NCI-H526 treated with DMSO at 0.1 percent for 48 hours (cell line): Measurements from ENCODE around the gene PEX13.
"Not testable (repeated sequence)": the region's sequence is repeated elsewhere in the genome, so short reads cannot be mapped to it uniquely, and the experiment has no call there.

Source experiments
- DNase-seq: peaks from one replicate; lab custom pipeline; 2025; lab: John Stamatoyannopoulos, UW

Gene PEX13

DNA sequence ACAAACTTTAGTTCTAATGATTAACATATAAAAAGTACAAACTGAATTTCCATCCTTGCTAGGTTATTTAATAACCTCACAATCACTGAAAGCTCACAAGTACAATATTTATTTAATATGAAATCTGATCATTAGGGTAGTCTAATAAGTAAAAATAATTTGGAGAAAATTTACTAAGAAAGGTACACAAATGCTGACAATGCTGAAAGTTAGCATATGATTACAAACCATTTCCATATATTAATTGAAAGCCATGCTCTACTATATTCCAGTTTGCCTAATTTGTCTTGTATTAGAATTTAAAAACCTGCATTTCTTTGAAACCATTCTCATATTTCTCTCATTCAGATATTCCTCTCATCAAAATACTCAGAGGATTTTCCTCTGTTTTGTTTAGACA, 8.2 kb upstream of the PEX13 start:
- DNase-seq: no peak

DNA sequence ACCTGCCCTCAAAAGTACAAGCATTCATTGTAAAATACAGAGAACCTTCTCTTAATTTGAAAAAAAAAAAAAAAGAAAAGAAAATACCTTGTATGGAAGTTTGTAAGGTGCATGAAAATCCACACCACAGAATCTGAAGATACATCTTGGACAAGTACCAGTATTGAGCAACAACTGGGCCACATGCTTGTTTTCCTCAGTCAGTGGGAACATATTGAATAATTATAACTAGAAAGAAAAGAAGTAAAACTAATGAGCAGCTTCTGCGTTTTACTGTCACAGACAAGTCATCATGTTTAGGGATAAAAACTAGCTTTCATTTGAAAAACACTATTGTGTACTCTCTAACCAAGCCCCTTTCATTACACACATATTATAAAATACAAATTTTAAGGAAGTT, 5.8 kb upstream of the PEX13 start:
- no peak for DNase-seq

DNA sequence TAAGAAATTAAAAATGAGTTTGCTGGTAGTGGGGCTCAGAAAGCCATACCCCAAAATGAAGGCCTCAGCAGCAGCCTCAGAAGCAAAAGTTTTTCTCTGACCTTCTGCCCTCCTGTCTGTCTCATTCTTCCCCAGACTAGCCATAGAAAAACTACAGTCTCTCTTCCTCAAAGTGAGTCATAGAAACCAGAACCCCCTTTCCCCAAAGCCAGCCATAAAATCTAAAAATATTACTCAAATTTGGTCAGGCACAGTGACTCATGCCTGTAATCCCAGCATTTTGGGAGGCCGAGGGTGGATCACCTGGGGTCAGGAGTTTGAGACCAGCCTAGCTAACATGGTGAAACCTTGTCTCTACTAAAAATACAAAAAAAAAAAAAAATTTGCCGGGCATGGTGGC, 5.2 kb upstream of the PEX13 start:
- DNase-seq: not testable (repeated sequence)

DNA sequence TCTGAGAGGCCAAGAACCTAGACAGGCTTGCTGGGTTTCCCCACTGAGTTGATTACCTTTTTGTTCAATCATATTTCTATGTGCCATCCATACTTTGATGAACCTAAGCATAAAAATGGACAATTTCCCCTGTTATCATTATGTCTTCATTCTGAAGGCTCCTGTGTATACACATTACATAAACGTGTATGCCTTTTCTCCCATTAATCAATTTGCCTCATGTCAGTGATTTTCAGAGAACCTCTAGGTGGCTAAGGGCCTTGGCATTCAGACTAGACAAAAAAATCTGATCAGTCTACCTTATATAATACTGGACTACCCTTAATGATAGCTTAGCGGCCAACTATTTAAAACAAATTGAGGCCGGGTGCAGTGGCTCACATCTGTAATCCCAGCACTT, 4.1 kb upstream of the PEX13 start:
- no peak for DNase-seq

DNA sequence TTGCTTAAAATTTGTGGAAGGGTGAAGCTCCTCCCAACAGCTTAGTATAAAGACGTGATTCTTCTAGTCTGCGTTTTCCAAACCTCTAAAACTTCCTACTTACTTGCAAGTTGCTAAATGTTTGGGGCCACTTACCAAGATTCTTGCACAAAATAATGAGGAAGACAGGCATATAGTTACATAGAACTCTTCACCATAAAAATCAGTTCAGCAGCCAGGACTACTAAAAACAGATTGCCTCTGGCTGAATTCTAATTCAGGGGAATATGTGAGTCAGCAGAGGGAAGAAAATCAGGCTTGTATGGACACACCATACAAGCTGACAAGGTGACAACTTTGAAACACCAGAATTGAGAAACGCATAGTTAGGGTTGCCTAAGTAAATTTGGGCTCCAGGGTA, 2.8 kb upstream of the PEX13 start:
- no peak for DNase-seq

DNA sequence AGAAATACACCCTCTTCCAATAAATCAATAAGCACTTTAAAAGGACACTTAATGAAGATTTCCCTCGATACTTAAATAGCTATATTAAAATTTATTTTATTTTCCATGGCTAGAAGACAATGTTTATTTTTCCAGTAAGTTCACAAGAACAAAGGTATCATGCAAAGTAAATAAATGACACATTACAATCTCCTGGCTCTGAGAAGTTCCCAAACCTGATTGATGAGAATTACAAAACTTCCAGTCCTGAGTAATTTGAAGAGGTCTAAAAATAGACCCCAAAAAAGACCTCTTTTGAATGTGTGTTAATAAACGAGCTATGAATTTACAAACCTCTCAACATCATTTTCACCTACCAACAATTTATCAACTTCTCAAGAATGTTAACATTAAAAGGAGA, 1.5 kb upstream of the PEX13 start:
- DNase-seq: no peak

DNA sequence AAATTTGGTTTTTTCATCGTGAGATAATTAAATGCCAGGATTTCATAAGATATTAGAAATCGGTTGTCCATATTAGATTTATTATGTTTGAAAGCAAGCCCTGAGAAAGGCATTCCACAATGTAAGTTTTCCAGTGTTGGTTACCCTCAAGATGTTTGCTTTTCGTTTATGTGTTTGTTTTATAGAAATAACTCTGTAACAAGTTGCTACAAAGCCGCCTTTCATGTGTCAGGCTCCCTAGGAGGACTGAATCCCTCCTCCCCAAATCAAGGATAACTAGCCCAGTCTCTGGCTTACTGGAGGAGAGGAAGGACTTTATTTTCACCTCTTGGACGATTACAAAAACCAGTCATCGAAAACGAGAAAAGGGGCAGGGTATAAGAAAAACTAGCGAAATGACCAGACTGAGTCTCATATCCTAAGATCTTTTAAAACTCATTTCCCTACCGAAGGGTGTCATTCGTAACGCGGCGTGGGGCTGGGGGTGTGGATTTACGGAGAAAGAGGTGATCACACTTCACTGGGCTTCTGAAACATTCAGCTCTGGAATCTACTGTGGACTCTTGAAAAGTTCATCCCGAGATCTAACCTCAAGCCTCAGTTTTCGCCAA, 1.0 kb upstream of the PEX13 start:
- peak; percentile 34 for DNase-seq

DNA sequence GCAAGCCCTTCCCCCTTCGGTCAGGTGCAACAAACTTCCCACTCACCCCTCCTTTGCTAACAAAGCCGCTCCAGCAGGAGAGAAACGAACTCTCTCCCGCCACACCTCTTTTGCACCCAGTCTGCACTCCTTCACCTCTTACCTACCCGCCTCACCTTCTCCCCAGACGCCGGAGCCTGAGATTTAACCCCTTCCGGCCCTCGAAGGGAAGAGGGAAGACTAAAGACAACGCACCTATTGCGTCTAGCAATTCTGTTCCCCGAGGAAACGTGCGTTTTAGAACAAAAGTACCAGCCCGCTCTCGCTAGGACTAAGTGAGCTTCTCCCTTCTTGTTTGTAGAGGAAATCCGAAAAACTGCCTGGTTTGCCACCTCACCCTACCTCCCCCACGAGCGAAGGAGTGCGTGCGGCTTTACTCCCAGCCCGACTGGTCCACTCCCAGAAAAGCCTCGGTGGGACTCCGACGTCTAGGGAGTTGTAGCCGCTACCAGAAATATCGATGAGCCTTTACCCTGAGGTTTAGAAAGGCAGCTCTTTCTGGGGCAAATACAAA, 441 bp upstream of the PEX13 start:
- peak; percentile 95 for DNase-seq

DNA sequence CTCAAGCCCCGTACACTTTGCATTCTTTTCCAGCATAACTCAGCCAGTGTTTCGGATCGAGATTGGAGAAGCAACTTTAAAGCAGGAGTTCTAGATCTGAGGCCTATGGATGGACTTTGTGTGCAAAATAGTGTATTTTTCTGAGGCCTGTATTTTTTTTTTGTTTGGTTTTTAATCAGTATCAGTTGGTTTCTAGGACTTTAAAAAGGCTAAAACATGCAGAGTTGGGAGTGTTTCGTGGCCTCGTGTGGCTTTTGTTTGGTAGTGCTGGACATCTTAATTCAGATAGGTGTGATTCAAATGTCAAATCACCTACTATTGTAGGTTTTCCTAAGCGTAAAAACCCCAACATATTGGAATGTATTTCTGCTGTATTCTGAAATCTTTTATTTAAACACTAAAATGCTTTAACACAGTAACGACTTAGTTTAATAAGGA, 817 bp downstream of the PEX13 start:
- DNase-seq: peak; percentile 41

DNA sequence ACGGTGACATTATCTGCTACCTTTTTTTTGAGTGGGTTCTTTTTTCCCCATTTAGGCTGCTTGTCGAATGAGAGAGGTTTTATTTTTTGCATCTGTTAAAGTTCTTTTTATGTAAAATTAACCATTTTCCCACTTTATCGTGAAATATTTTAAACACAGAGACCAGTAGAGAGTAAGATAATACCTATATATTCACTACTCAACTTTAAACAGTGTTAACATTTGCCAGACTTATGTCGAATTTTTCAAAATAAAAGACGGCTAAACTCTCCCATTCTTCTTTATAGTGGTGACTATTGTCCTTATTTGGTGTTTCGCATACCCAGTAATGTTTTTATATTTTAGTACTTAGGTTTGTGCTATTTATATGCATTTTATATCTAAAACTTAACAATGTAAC, 1.3 kb downstream of the PEX13 start:
- no peak for DNase-seq

DNA sequence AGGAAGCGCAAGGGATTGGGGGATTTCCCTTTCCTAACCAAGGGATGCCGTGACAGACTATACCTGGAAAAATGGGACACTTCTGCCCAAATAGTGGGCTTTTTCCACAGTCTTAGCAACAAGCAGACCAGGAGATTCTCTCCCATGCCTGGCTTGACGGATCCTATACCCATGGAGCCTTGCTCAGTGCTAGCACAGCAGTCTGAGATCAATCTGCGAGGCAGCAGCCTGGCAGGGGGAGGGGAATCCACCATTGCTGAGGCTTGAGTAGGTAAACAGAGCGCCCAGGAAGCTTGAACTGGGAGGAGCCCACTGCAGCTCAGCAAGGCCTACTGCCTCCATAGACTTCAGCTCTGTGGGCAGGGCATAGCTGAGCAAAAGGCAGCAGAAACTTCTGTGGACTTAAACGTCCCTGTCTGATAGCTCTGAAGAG, 3.7 kb downstream of the PEX13 start:
- DNase-seq: no peak

DNA sequence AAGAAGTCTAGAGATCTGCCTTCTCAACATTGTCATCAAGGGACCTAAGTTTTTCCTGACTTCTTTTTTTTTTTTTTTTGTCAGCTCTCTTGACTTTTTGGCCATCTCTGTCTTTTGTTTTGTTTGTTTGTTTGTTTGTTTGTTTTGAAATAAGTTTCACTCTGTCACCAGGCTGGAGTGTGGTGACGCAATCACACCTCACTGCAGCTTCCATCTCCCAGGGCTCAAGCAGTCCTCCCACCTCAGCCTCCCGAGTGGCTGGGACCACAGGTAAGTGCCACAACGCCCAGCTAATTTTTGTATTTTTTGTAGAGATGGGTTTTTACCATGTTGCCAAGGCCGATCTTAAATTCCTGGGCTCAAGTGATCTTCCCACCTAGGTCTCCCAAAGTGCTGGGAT, 6.2 kb downstream of the PEX13 start:
- DNase-seq: no peak

DNA sequence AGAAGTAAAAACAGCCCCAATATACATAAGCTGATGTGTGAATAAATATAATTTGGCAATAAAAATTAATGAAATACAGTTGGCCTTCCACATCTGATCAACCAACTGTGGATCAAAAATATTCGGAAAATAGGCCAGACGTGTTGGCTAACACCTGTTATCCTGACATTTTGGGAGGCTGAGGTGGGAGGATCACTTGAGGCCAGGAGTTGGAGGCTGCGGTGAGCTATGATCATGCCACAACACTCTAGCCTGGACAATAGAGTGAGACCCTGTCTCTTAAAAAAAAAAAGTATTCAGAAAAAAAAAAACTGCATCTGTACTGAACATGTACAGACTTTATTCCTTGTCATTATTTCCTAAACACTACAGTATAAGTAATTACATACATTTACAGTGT, 12.0 kb downstream of the PEX13 start:
- DNase-seq: no peak

DNA sequence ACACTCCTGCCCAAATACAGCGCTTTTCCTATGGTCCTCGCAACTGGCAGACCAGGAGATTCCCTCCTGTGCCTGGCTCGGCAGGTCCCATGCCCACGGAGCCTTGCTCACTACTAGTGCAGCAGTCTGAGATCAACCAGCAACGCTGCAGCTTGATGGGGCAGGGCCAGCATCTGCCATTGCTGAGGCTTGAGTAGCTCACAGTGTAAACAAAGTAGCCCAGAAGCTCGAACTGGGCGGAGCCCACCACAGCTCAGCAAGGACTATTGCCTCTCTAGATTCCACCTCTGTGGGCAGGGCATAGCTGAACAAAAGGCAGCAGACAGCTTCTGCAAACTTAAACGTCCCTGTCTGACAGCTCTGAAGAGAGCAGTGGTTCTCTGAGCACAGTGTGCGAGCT, 17.1 kb downstream of the PEX13 start:
- not testable (repeated sequence) for DNase-seq

DNA sequence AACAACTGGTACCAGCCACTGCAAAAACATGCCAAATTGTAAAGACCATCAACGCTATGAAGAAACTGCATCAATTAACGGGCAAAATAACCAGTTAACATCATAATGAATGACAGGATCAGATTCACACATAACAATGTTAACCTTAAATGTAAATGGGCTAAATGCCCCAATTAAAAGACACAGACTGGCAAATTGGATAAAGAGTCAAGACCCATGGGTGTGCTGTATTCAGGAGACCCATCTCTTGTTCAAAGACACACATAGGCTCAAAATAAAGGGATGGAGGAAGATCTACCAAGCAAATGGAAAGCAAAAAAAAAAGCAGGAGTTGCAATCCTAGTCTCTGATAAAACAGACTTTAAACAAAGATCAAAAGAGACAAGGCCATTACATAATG, 19.1 kb downstream of the PEX13 start:
- not testable (repeated sequence) for DNase-seq

DNA sequence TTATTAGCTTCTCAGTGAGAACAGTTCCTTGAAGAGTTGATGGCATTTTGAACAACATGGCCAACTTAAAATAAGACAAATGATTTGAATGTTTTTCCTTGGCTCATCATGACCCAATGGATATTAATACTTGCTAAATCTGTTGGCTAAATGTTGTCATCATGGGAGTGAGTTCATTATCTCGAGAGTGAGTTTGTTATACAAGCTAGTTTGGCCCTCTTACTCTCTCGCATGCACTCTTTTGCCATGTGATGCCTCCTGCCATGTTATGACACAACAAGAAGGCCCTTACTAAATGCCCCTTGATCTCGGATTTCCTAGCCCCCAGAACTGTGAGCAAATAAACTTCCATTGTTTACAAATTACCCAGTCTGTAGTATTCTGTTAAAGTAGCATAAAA, 25.3 kb downstream of the PEX13 start:
- DNase-seq: no peak

DNA sequence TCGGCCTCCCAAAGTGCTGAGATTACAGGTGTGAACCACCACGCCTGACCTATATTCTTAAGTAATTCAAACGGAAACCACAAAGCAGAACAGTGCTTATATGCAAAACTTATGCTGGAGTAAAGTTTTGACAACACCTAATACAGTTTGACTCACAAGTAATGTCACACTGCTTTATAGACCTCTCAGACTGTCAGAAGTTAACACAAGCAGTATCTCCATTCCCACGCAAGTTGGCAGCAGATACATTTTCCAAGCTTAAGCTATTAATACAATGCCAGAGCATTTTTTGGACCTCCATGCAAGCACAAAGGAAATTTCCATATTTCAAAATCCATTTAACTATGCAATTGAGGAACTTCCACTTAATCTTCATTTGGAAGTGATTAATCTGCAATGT, 27.1 kb downstream of the PEX13 start:
- DNase-seq: no peak

DNA sequence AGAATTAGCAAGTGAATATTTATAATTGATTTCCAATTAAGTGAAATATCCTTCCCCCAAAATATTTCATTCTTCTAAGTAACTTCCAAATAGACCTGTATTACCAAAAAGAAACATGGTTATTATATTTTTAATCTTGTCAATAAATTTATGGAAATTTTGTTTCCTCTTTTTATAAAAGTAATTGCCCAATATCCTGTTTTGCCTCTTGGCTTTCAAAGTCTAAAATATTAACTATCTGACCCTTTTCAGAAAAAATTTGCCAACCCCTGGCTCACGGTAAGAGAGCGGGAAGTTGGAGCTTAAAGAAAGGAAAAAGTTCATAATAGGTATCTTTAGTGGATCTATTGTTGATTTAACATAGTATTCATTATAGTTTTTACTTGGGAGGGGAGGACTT, 27.7 kb downstream of the PEX13 start:
- DNase-seq: no peak

DNA sequence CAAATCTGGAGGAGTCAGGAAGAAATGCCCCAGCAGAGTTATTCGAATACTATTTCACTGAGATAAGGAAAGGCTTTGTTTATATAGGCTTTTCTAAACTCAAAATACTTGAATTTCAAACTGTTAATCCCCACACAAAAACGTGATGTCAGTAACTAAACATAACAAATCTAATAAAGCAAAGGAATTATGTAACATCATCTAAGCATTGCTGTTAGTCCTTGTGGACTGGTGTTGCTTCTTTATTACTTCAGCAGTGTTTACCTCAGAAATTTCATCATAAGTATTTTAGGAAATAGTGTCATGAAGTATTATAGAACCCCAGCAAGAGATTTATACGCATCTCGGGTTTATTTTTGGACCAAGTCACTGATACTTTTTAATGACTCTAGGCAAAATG, 28.5 kb downstream of the PEX13 start:
- DNase-seq: no peak

DNA sequence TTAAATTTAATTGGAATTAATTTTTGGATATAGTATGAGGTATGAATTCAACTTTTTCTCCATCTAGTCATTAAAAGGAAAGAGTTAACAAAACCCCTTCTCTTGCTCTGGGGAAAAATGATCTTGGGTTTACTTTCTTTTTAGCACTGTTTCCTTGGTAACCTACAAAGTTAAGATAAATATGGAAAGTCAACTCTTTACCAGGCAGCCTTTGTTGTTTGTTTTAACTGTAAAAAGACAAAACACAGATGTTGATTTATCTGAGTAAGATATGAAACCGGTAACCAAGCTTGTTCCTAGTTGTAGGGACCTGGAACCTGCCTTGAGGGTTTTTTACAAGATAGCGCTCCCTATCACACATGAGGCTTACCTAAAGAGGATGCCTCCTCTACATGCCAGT, 38.0 kb downstream of the PEX13 start:
- no peak for DNase-seq

DNA sequence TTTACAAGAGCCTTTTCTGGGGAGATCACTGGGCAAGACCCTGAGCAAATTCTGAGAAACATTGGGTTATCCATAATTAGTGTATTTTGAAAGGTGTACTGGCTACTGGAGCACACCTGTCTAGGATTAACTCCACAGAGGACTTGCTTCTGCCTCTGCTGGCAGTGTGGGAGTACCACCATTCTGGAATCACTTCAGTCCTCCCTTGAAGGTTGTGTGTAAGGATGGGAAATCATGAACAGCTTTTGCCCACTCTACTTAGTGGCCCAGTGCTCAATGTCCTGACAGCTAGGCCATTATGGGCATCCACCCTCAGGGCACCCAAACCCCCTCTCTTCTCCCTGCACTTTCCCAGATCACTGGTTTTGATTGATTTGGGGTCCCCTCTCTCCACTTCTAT, 40.0 kb downstream of the PEX13 start:
- no peak for DNase-seq

DNA sequence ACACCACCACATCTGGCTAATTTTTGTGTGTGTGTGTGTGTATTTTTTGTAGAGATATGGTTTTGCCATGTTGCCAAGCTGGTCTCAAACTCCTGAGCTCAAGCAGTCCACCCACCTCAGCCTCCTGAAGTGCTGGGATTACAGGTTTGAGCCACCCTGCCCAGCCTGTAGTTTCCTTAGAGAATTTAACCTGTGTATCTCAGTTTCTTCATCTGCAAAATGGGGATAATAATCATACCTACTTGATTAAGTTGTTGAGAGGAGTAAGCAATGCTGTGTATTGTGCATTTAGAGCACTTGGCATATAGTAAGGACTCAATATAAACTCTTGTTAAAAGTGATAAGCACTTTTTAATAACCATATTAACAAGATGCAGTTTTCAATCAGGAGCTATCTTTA, 41.9 kb downstream of the PEX13 start:
- DNase-seq: no peak

DNA sequence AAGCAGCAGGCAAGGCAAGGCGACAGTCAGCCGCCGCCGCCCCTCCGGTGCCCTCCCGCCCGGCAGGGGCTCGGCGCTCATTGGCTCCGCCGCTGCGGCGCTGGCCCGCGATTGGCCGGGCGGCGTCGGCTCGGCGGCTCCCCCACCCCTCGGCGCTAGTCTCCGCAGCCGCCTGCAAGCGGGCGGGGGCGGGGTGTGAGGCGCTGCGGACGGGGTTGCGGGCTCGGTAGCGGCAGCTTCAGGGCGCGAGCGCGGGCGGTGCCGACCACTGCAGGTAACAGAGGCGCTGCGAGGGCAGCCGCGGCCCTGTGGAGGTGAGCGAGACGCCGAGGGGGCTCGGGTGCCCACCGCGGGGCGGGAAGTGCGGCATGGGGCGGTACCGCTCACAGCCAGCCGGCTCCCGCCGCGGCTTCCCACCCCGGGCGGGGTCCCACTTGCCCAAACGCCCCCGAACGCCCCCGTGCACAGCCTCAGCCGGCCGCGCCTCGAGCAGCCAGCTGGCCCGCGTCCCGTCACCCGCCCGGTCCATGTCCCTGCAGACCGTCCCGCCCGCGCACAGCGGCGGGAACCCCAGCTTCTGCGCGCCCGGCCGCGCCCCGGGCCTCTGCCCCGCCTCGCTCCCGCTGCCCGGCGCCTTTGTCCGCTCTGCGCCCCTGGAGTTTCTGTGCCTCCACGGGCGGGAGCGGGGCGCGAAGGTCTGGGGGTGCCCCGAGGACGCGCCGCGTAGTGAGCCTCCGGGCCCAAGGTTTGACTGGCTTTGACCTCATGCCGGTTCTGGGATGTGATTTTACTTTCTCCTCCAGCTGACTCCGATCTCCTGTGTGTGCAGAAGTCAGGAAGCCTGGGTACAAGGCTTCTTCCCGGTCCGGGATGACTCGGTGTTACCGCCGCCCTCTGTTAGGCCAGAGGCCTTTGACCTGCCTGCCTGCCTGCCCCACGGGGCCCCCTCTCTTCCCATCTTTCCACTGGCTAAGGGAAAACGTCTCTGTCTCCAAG, 48.5 kb downstream of the PEX13 start, which contains the start of gene SANBR:
SANBR (plus strand) TSS at position 158 of the 996 bp plus-strand sequence. CDS start 4,480 bp downstream, outside the sequence.
- peak; percentile 86 for DNase-seq
